ENCODE data around the gene DNAJC7. TPM values are rescaled to one million over a fixed set of nuclear protein-coding genes. Genes with fewer than 3 reads are reported as not detected.
A peak's percentile ranks its signal among the peaks of the same experiment; 100 is the strongest.
"Not testable (repeated sequence)": the region's sequence is repeated elsewhere in the genome, so short reads cannot be mapped to it uniquely, and the experiment has no call there.

The DNAJC7 gene
- polyA plus RNA-seq, 4 donors, result 97.1 to 168 (median 148) TPM

DNA sequence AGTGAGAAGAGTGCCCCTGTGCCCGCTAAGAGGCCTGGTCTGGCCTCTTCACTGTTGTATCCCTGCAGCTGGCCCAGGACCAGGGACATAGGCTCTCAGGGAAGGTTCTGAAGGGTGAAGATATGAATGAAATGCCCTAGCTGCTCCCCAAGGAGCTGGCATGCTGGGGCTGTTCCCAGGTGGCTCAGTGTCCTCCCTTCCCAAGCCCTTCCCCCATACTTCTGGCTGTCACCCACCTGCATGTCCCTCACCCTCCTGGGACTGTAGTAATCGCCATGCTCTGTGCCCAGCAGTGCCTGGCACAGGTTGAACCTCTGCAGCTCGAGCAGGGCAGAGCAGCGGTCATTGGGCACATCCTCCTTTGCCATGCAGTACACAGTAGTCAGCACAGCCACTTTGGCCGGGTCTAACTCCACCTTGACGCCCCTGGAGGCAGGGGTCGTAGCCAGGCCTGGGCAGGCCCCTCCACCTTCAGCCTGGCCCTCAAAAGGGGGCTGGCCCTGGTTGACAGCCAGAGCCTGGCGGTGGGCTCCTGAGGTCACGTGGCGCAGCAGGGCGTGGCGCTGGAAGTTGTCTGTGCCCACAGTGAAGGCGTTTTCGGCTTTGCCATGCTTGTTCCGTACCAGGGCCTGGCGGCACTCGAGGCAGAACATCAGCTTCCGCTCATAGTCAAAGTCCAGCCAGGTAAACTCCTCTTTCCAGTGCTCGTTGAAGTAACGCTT, 25.5 kb upstream of the DNAJC7 start:
- DNase-seq (ENCODE audit: low read depth in 4 of 4, low spot score in 3 of 4), result no peak

DNA sequence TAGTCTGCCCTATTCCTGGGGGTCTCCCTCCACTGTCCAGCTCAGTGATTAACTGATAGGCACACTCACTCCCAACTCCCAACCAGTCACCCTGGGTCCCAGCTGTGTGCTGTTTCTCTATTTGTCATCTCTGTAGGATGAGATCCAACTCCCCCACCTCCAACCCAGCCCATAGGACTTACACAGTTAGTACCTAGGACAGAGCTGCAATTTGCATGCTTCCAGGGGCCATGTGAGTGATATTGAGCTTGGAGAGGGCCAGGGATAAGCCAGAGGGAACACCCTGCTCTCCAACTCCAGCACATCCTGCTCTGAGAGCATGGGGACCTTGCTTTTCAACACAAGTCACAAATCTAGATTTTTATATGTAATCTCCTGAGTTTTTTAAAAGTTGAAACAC, 24.4 kb upstream of the DNAJC7 start:
- no peak for DNase-seq (ENCODE audit: low read depth in 4 of 4, low spot score in 3 of 4)

DNA sequence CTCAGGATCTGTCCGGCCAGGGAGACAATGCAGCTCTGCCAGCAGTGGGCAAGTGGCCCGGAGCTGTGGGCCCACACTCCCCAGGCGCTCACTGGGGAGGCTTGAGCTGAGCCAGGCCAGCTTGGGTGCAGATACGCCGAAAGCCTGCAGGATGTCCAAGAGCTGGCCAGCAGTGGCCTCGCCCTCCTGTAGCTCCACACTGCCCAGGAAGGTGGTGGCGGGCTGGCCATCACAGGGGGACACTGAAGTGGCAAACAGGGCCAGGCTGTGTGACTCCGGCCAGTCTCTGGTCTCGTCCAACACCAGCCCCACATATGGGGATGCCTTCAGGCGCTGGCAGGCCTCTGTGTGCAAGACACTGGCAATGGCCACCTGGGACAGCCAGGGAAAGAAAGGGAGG, 23.6 kb upstream of the DNAJC7 start:
- DNase-seq (ENCODE audit: low read depth in 4 of 4, low spot score in 3 of 4), result no peak

DNA sequence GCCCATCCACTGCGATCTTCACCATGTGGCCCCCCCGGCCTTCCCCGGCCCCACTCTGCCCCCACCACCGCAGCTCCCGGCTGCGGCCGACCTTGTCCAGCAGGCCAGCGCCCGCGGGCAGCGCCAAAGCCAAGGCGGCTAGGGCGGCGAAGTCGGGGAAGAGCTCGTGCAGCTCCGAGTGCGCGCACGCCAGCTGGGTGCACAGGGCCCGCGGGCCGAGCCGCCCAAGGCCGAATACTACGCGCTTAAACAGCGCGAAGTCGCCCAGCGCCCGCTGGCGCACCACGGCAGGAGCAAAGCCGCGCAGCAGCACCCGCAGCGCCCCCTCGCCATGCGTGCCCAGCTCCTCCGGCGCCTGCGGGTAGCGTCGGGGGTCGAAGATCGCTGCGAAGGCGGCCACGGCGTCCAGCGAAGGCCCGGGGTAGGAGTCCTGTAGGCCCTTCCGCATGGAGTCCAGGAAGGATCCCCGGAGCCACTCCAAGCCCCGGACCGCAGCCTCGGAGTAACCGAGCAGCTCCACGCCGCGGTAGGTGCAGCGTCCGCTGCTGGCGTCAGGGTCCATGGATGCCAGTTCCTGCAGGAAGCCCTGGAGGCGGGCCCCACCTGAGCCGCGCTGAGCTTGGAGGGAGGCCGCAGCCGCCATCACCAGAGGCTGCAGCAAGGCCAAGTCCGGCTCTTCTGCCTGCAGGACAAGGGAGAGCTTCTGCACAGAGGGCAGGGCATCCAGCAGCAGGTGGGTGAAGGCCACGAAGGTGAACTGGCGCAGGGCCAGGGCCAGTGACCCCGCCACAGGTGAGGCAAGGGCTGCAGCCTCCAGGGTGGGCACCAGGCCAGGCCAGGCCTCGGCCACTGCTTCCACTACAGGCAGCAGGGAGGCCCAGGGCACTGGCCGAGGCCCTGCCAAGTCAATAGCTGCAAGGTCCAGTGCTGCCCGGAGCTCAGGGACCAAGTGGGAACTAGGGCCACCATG, 22.8 kb upstream of the DNAJC7 start:
- no peak for DNase-seq (ENCODE audit: low read depth in 4 of 4, low spot score in 3 of 4)

DNA sequence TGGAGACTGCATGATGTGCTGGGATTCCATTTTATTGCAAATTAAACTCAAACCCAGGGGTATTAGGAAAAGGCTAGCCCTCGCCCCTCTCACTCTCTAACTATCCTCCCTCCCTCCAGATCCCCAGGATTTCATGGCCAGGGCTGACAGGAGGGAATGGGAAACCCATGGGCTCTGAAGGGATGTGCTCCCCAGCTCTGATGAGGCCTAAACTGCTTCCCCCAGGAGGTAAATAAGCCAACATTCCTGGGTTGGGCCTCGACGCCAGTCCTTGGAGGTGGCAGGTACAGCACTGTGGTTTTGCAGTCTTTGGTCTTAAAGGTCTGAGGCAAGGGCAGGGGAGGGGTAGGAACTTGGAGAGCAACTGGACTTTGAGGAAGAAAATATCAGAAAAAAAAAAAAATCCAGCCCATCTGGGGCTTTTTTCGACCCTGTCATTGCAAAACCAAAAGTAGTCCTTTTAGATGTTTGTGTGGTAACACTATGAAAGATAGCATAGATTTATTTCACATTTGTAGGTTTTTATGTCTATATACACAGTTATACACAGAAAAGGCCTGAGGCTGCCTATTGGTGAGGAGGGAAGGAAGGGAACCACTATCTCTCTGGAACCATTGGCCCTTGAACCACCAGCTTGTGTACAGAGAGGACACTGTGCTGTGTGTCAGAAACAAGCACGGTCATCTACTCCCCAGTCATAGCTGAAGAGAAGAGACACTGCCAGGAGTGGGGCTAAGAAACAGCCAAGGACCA, 21.2 kb upstream of the DNAJC7 start:
- no peak for DNase-seq (ENCODE audit: low read depth in 4 of 4, low spot score in 3 of 4)

DNA sequence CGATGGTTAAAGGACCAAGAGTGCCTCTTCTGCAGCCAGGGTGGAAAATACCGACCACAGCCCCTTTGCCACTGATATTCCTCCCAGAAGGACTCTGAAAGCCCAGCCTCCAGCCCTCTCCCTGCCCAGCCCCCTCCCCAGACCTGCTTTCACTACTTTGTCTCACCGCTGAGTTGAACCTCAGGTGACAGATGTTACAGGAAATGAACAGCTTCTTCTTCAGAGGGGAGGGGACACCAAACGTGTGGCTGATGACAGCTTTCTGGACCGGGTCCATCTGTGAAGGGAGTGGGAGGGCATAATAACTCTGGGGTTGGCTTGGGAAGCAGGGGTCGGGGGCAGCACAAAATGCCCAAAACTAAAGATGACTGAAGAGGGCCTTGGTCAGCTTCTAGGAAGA, 16.8 kb upstream of the DNAJC7 start:
- DNase-seq (ENCODE audit: low read depth in 4 of 4, low spot score in 3 of 4), result no peak

DNA sequence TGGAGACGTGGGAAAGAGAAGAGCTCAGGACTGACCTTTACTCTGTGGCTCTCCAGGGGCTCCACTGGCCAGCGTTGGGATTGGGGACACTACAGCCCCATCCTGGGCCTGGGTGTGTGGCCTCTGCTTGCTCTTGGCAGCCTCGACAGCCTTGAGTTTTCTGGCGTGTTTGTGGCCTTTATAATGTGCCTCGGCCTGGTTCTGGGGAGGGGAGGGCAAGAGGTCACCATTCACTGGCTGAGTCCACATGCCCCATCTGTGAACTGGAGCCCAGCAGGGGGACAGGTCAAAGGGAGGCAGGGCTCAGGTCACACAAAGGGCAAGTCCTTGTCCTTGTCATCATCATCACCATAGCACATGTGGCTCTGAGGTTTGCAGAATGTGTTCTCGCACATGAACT, 14.3 kb upstream of the DNAJC7 start:
- no peak for DNase-seq (ENCODE audit: low read depth in 4 of 4, low spot score in 3 of 4)

DNA sequence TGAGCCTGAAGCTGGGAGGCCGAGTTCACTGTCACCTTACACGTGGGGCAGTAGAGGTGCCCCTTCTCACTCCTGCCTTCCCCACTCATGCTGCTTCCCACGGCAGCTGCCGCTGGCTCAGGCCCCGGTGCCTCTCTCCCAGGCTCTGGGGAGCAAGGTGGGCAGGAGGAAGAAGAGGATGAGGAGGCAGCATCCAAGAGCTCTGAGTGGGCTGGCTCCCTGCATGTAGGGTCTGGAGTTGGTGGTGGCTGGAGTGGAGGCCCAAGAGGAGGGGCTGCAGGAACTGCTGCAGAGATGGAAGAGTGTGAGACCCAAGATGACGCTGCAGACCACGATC, 11.5 kb upstream of the DNAJC7 start:
- no peak for DNase-seq (ENCODE audit: low read depth in 4 of 4, low spot score in 3 of 4)

DNA sequence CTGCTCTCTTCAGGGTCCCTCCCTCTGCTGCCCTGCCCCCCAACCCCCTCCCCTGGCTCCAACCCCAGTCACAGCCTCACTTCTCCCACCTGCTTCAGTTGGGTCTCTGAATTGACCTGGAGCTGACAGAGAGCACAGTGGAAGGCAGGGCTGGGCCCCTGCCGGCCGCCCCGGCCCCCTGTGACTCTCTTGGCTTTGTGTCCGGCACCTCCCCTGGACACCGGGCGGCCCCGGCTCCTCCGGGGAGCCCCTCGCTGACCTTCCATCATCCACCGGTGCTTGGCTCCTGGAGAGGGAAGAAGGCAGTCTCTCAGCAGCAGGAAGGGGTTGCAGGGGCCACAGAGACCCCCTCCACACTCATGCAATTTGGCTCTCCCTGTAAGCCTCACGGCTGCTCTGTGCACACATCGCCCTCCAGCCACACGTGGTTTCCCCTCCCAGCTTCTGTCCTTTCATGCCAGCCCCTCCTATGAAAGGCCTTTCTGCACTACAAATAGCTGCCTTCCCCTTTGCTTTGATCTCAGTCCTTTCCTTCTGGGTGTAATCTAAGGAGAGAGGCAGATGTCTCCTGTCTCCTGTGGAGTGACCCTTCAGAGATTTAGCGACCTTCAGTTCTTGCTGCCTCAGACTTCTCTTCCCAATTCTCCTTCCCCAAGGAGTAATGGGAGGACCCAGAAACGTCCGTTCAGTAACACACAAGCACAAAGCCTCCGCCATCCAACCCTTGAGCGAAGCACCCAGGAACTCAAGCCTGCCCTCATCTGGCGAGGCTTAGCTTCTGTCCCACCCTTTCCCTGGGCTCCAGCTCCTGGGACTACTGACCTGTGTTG, 10.9 kb upstream of the DNAJC7 start:
- DNase-seq (ENCODE audit: low read depth in 4 of 4, low spot score in 3 of 4), result no peak

DNA sequence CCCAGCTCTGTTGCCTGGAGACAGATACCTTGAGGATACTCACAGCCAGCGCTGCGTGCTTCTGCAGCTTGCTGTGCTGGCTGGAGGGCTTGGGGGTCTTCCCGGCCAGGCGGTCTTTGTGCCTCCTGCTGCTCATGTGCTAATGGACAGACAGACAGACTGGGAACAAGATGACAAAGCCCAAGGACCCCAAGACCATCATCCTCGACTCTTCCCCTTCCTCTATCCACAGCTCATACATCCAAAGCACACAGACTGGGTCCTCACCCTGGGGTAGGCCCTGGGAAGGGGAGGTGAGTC, 10.3 kb upstream of the DNAJC7 start:
- DNase-seq (ENCODE audit: low read depth in 4 of 4, low spot score in 3 of 4), result no peak

DNA sequence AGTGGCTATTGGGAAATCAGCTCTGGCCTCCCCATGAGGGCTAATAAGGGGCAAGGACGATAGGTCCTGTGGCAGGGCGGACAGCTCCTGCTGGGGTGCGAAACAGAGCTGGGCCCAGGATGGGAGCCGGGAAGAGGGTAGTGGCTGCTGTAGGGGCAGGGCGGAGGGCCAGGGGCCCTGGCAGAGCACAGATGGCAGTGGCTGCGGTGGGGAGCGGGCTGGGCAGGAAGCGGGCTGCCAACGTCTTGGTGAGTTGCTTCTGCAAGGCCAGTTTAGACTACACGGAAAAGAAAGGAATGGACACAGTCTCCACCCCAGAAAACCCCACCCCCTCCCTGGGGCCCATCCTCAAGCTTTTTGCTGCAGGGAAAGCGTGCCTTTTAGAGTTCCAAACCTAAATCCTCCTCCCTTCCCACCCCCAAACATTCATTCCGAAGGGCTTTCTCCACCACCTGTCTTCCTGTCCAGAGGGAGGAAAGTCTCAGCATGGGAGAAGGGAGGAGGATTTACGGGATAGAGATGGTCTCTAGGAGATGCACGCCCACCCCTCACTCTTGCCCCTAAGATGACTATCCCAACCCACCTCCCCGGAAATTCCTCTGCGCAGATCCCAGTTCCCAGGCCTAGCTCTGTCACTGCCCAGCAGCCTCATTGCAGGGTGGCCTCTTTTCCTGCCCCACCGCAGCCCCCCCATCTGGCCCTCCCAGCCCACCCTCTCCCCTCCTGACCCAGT, 9.8 kb upstream of the DNAJC7 start:
- DNase-seq (ENCODE audit: low read depth in 4 of 4, low spot score in 3 of 4), result no peak

DNA sequence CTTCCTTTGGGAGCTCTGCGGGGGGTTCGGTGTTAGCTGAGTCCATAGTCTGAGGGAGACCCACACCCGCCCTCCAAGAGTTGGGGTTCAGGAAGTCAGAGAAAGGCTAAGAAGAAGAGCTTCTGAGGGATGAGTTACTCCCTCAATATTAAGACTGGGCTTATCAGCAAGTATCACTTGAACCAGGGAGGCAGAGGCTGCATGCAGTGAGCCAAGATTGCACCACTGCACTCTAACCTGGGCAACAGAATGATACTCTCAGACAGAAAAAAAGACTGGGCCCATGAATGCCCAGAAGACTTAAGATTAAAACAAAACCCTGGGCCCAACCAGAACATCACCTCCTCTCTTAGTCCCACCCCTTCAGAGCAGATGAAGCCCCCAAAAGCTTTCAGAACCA, 8.7 kb upstream of the DNAJC7 start:
- DNase-seq (ENCODE audit: low read depth in 4 of 4, low spot score in 3 of 4), result no peak

DNA sequence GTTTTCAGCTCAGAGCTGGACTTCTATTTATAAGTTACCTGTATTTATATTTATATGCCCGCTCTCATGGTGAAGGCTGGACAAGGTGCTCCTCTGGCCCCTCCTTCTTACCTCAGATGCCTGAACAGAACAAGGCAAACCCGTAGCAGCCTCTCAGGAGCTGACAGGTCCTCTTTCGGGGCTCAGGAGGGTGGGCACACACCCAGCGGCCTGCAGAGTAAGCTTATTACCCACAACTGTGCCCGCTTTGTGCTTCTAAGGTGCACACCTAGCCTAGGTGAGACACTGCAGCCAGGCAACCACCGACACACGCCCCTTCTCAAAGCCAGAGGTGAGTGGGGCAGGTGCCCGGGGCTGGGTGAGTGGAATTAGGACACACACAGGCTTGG, 7.9 kb upstream of the DNAJC7 start:
- DNase-seq (ENCODE audit: low read depth in 4 of 4, low spot score in 3 of 4), result no peak

DNA sequence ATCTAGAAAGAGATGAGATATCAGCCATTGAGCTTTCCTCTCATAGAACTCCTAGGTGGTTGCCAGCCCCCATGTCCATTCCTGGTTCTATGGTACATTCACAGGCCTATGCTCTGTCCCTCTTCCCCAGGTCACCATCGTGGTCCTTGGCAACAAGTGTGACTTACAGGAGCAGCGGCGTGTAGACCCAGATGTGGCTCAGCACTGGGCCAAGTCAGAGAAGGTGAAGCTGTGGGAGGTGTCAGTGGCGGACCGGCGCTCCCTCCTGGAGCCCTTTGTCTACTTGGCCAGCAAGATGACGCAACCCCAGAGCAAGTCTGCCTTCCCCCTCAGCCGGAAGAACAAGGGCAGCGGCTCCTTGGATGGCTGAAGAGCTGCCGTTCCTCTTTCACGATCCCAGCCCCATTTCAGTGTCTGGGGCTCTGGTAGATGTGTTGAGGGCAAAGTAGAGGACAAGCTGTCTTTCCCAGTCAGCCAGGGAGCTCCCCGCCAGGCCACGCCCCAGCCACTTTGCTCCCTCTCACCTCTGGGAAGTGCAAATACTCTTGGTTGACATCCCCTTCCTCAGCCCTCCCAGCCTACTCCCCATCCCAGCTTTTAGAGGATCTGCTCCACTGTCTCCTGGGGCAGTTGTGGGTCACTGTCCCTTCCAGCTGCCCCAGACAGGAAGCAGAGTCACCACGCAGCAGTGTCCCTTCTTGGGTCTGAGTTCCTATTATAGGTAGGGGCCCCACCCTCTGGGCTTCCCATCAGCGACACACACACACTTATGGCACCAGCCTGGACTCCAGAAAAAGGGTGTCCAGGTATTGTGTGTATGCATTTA, 6.5 kb upstream of the DNAJC7 start:
- DNase-seq (ENCODE audit: low read depth in 4 of 4, low spot score in 3 of 4), result no peak

DNA sequence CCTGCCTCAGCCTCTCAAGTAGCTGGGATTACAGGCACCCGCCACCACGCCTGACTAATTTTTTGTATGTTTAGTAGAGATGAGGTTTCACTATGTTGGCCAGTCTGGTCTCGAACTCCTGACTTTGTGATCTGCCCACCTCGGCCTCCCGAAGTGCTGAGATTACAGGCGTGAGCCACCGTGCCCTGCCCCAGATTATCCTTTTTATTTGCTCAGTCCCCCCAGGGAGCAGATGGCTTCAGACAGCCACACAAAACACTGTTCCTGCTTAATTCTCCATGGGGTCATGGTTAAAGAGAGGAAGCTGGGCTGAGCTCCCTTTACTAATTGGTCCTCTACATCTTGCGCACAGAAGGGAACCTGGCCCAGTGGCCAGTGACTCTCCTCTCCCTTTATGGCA, 3.6 kb upstream of the DNAJC7 start:
- not testable (repeated sequence) for DNase-seq (ENCODE audit: low read depth in 4 of 4, low spot score in 3 of 4)

DNA sequence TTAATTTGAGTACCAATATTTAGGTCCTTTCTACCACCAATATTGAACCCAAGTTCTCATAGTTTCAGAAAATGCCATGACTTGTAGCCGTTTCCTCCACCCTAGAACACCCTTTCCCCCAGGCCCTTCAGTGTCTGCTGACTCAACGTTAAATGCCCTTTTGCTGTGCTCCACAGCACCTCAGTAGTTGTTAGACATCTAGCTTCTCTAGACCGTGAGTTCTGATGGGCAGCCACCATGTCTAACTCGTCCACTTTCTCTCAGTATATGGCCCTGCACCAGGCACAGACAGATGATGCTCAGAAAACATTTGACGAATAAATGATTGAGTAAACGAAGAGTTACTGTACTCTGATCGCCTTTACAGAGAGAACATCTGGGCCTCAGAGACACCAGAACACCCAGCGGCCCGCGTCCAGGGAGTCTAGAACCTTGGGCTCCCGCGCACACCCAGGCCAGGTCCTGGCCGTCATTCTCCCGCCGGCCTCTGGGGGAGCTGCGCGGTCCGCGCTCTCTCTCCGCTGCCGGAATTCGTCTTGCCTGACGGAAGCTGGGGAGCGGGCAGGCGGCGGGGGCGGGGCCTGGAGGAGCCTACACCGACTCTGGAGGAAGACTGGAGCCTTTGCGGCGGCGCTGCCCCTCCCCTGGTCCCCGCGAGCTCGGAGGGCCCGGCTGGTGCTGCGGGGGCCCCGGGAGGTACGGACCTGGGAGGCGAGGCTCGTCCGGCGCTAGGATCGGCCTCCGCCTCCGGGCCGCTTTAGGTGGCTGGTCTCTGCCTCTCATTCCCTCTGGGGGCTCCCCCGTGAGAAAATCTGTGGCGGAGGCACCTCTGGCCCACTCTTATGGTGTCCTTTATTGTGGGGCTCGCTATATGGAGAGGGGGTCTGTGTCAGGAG, 2.5 kb upstream of the DNAJC7 start, which contains the start of gene NKIRAS2:
NKIRAS2 (plus strand) TSS at position 582 of the 896 bp plus-strand sequence. CDS start 1,488 bp downstream, outside the sequence.
- peak; percentile 57 to 72 (median 67) for DNase-seq (ENCODE audit: low read depth in 4 of 4, low spot score in 3 of 4)

DNA sequence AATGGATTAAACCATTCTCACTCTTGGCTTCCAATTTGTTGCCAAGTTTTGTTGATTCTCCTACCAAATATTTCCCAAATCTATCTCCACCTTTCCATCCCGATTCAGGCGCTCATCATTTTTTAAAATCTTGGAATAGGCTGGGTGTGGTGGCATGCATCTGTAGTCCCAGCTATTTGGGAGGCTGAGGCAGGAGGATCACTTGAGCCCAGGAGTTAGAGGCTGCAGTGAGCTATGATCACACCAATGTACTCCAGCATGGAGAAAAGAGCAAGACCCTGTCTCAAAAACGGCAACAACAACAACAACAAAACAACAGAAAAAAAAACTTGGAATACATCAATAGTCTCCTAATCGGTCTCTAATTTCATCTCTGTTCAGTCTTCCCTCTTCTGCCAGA, 1.7 kb upstream of the DNAJC7 start:
- DNase-seq (ENCODE audit: low read depth in 4 of 4, low spot score in 3 of 4), result no peak

DNA sequence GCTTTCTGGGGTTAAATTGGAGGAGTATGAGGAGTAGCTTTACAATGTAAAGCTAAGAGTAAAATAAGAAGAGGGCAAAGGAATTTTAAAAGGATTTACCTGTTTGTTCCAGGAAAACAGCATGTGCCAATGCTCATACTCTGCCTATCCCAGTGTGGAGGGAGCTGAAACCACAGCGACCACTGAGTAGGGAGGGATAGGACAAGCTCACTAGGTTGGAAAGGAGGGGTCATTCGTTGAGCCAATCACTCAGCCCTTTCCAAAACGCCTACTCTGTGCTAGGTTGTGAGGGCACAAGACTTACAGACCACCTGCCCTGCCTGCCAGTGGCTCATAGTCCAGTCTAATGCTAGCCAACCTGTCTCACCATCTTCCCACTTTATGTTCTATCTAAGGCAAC, 1.1 kb upstream of the DNAJC7 start:
- no peak for DNase-seq (ENCODE audit: low read depth in 4 of 4, low spot score in 3 of 4)
